LNCaP clone FGC (cell line): ENCODE data around the gene RPL36AL.

Source experiments
- DNase-seq: peaks from one replicate; pipeline ENCODE4 v3.0.0-alpha.2; 2011; ENCODE audit warnings: low read depth
- H3K4me3 ChIP-seq: 2 replicates; pipeline ENCODE4 v1.5.1; 2011; ENCODE audit warnings: mild to moderate bottlenecking, low read depth, low read length, control low read depth
- TF ChIP-seq, protein P1 (sequence below): IDR thresholded peaks from 2 replicates; pipeline ENCODE4 v1.5.1; 2012; ENCODE audit warnings: mild to moderate bottlenecking; ENCODE audit not compliant: control insufficient read depth, insufficient read depth; ENCODE audit errors: extremely low read depth

RPL36AL gene

GRCh38 chr14:49598485-49599300 is 21.7 kb downstream of the RPL36AL start, which contains the start of gene LRR1:
TSS of gene LRR1 (plus strand) at chr14:49598940. CDS start at chr14:49599021, 81 bp downstream.
- DNase-seq = peak; percentile 62
- TF ChIP-seq, protein P1, sequence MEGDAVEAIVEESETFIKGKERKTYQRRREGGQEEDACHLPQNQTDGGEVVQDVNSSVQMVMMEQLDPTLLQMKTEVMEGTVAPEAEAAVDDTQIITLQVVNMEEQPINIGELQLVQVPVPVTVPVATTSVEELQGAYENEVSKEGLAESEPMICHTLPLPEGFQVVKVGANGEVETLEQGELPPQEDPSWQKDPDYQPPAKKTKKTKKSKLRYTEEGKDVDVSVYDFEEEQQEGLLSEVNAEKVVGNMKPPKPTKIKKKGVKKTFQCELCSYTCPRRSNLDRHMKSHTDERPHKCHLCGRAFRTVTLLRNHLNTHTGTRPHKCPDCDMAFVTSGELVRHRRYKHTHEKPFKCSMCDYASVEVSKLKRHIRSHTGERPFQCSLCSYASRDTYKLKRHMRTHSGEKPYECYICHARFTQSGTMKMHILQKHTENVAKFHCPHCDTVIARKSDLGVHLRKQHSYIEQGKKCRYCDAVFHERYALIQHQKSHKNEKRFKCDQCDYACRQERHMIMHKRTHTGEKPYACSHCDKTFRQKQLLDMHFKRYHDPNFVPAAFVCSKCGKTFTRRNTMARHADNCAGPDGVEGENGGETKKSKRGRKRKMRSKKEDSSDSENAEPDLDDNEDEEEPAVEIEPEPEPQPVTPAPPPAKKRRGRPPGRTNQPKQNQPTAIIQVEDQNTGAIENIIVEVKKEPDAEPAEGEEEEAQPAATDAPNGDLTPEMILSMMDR = no peak
- peak within 1 kb of the TSS; percentile 80 for H3K4me3 ChIP-seq

DNA sequence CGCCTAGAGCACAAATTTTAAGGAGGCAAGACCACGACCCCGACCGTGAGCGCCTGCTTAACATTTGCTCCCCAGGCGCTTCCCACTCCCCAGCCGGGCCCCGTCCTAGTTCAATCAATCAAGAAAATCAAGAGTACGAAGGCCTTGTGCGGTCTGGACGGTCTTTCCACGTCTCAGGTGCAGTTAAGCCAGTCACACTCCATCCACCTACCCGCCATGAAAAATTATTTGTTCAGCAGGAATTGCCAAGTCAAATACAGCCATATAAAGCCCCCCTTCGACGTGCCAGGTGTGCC is 22.3 kb downstream of the RPL36AL start:
- H3K4me3 ChIP-seq = peak overlapping the region; percentile 80
- TF ChIP-seq, protein P1 = no peak
- DNase-seq = no peak

DNA sequence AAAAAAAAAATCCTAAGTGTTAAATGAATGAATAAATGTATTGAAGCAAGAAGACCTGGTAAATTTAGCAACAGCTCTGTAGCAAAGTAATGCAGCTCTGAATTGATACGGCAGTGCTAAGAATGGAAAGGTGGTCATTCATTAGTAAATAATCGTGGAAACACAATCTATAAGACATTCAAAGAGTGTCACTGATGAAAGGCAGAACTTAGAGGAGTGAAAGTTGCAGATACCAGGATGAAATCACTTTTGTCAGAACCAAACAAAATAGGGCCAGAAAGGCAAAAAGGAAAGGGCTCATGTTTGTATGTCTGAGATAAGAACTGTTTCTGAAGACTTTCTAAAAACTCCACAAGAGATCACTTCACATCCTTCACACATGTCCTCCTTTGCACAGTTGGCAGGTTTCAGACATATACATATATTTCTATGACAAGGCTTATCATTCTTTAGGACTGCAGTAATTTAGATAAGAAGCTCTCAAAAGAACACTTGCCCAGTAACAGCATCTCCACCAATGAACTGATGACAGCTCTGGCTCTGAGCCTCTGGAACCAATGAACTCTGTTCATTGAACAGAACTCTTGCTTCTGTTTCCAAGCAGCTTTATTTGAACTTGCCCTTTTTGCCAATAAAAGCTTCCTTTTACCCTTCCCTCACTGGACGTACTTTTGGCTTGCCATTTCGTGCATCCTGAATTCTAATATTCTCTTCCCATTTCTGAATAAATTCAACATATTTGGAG is 25.9 kb downstream of the RPL36AL start:
- TF ChIP-seq, protein P1 = no peak
- 0 out of 2 replicates have a peak overlapping the region, but pooled peaks have one; percentile 5 for H3K4me3 ChIP-seq
- peak; percentile 92 for DNase-seq

DNA sequence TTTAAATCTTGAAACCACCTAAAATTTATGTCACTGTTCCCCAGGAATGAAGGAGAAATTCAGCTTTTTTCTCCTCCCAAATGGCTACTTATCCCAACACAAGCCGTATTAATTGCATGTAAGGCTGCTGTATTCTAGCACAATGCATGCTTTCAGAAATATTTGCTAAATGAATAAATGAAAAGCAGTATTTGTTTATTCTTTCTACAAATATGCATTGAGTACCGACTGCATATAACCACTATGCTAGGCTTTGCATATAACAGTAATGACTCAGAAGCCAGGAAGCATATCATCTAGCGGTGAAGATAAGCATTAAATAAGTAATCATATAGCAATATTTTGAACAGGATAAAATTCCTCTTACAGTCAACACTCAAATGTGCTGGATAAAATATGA is 27.4 kb downstream of the RPL36AL start:
- no peak overlapping the region for H3K4me3 ChIP-seq
- DNase-seq = no peak
- TF ChIP-seq, protein P1 = no peak

DNA sequence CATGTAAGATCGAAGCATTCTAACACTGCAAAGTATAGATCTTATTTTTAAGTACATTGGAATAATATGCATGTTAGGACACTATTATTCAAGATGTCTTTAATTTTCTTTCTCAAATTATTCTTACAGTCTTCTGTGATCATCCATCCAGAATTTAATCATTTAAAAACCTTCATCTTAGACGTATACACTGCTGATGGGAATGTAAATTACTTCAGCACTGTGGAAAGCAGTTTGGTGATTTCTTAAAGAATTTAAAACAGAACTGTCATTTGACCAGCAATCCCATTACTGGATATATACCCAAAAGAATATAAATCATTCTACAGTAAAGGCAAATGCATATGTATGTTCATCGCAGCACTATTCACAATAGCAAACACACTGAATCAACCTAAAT is 31.0 kb downstream of the RPL36AL start:
- H3K4me3 ChIP-seq = no peak overlapping the region
- TF ChIP-seq, protein P1 = no peak
- DNase-seq = no peak

DNA sequence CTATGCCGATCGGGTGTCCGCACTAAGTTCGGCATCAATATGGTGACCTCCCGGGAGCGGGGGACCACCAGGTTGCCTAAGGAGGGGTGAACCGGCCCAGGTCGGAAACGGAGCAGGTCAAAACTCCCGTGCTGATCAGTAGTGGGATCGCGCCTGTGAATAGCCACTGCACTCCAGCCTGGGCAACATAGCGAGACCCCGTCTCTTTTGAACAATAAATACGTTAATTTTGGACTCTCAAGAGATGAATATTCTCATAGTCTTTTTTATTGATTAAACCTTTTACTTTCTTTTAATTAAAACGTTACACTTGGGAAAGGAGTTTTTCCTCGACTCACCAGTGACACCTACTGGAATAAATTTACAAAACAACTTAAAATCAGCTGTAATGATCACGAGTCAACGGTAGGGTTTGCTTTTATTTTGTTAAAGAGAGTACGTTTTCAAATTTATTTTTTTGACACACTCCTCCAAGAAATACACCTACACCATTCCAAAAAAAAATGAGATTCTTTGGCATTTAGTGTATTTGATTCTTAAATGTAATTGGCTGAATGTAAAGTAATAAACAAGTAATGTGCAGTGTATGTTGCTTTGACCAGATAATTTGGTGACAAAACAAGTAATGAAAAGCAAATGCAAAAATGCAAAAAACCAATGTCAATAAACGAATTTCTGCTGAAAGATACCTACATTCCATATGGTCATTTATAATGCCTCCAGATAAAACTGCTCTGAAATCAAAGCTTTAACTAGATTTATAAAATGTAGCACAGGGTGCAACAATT is 33.6 kb downstream of the RPL36AL start:
- peak overlapping the region; percentile 99 for H3K4me3 ChIP-seq
- TF ChIP-seq, protein P1 = peak; percentile 81
- peak; percentile 56 for DNase-seq
